ENCODE data around the gene MYL7. TPM values are rescaled to one million over a fixed set of nuclear protein-coding genes. Genes with fewer than 3 reads are reported as not detected.

MYL7 gene
- total and polyA plus RNA-seq, 2 of the 4 experiments (the other 2 are of a cell fraction) = 0.24 TPM; not detected in 1

- no peak overlapping the region for H3K4me3 ChIP-seq (ENCODE audit: insufficient read depth, low read depth, low read length)
- no peaks in the 10 kb centered on the region for H3K36me3 ChIP-seq (ENCODE audit: control insufficient read depth, insufficient read depth, low read length)
- H3K9ac ChIP-seq (ENCODE audit: low read depth, low read length) = no peak overlapping the region
- no peak overlapping the region for H3K4ac ChIP-seq (ENCODE audit: low read depth, low read length)
- H3K23ac ChIP-seq (ENCODE audit: low read depth, low read length) = no peak overlapping the region
- no peak overlapping the region for H4K8ac ChIP-seq (ENCODE audit: low read depth in 2 of 2, low read length in 2 of 2)
- H3K14ac ChIP-seq (replicated peaks; ENCODE audit: low read depth, low read length) = no peak overlapping the region
- no TSS peak for BruUV-seq (replicated peaks)
- TF ChIP-seq BHLHE40 (IDR thresholded peaks at IDR 0.05; ENCODE audit: low read depth, low read length) (no peak), FOS (IDR thresholded peaks at IDR 0.05; ENCODE audit: low read depth, low read length) (no peak), SMC3 (IDR thresholded peaks at IDR 0.05; ENCODE audit: low read depth, low read length) (no peak), CHD1 (IDR thresholded peaks at IDR 0.05; ENCODE audit: low read depth, low read length) (no peak), MXI1 (IDR thresholded peaks at IDR 0.05; ENCODE audit: borderline replicate concordance, low read depth, low read length) (no peak), MAZ (IDR thresholded peaks at IDR 0.05; ENCODE audit: borderline replicate concordance, low read depth, low read length) (no peak), POLR2A (IDR thresholded peaks at IDR 0.05; ENCODE audit: low read depth, low read length) (no peak), ELK1 (IDR thresholded peaks at IDR 0.05; ENCODE audit: borderline replicate concordance, low read depth, low read length) (no peak), MAFK (IDR thresholded peaks at IDR 0.05; ENCODE audit: low read depth, low read length) (no peak), RCOR1 (IDR thresholded peaks at IDR 0.05; ENCODE audit: insufficient replicate concordance, low read length) (no peak), NFE2L2 (IDR thresholded peaks at IDR 0.05; ENCODE audit: low read depth, low read length) (no peak), RFX5 (IDR thresholded peaks at IDR 0.05; ENCODE audit: low read depth, low read length) (no peak), CEBPB (IDR thresholded peaks at IDR 0.05; ENCODE audit: low read depth, low read length) (no peak), CTCF (conservative IDR thresholded peaks at IDR 0.05; ENCODE audit: low read depth, low read length) (no peak), RAD21 (IDR thresholded peaks at IDR 0.05; ENCODE audit: low read length) (no peak)
- TF ChIP-seq, protein P1, sequence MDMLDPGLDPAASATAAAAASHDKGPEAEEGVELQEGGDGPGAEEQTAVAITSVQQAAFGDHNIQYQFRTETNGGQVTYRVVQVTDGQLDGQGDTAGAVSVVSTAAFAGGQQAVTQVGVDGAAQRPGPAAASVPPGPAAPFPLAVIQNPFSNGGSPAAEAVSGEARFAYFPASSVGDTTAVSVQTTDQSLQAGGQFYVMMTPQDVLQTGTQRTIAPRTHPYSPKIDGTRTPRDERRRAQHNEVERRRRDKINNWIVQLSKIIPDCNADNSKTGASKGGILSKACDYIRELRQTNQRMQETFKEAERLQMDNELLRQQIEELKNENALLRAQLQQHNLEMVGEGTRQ (IDR thresholded peaks at IDR 0.05; ENCODE audit: low read depth, low read length) = no peak
- H2AK9ac ChIP-seq (replicated peaks; ENCODE audit: low read depth, low read length, poor library complexity) = no peak overlapping the region
- intact Hi-C loops (cut with micrococcal nuclease) = no loop called here
- DNase-seq (no peak), ATAC-seq (ENCODE audit: low read depth) (no peak)
- peaks cover 4% of the 10 kb centered on the region for H3K4me1 ChIP-seq (ENCODE audit: control insufficient read depth, insufficient read depth, low read length)
- in situ Hi-C loops (cut with MboI; ENCODE audit: low sequenced_read_pairs) = no loop called here
- CTCF ChIA-PET = no interaction called here
- H3K27me3 ChIP-seq (ENCODE audit: control insufficient read depth, insufficient read depth, low read length) = no peaks in the 10 kb centered on the region
- H4K91ac ChIP-seq (ENCODE audit: insufficient read depth, low read depth, low read length) = no peak overlapping the region
- peak overlapping the region; percentile 29; the same call in 1 of the 2 replicates for H2AK5ac ChIP-seq (ENCODE audit: low read depth, low read length)
- no CpG with 5 or more reads among the region's 2 CpGs for WGBS, 2 experiments (ENCODE audit: extremely low coverage in 2 of 2, insufficient read length in 1 of 2)
- no peak overlapping the region for H2BK120ac ChIP-seq (ENCODE audit: low read depth, low read length)
- H3K9me1 ChIP-seq (ENCODE audit: insufficient read depth, low read length) = peaks cover 6% of the 10 kb centered on the region; the same call in 1 of the 2 replicates
- H3K56ac ChIP-seq (ENCODE audit: extremely low read depth, insufficient read depth, low read length) = no peak overlapping the region
- H3K9me3 ChIP-seq (ENCODE audit: control insufficient read depth, insufficient read depth, low read length) = no peaks in the 10 kb centered on the region
- no peak overlapping the region for H3K27ac ChIP-seq (ENCODE audit: insufficient read depth, low read length)
- no peaks in the 10 kb centered on the region for H3K79me1 ChIP-seq (ENCODE audit: low read depth in 1 of 2, low read length in 2 of 2)
- no peak overlapping the region for H2AFZ ChIP-seq (replicated peaks; ENCODE audit: low read length, poor library complexity)
- dilution Hi-C loops (cut with HindIII; ENCODE audit: low sequenced_read_pairs, unreplicated experiment) = no loop called here
- H2BK5ac ChIP-seq (ENCODE audit: low read depth, low read length, poor library complexity, severe bottlenecking) = no peak overlapping the region
- no peak overlapping the region; the same call in 1 of the 2 replicates for H3K4me2 ChIP-seq (ENCODE audit: low read depth, low read length)
- no peak overlapping the region for H2BK15ac ChIP-seq (ENCODE audit: low read depth, low read length)
- no peaks in the 10 kb centered on the region for H4K20me1 ChIP-seq (ENCODE audit: insufficient read depth, low read length)
- H4K5ac ChIP-seq (ENCODE audit: low read depth, low read length) = no peak overlapping the region
- peak overlapping the region; percentile 41; the same call in 1 of the 2 replicates for H3K18ac ChIP-seq (ENCODE audit: low read depth, low read length)
- POLR2A ChIA-PET (ENCODE audit: unreplicated experiment) = no interaction called here
- H2BK20ac ChIP-seq (ENCODE audit: low read depth, low read length) = peak overlapping the region; percentile 35; the same call in 1 of the 2 replicates
Measured at GRCh38 chr7:44094365-44094764, 46.8 kb downstream of the MYL7 start.
